Measurements from ENCODE around the gene ZFHX3.

- TF ChIP-seq CTCF (IDR thresholded peaks at IDR 0.05): no peak
- TF ChIP-seq EZH2 (IDR thresholded peaks at IDR 0.05; ENCODE audit: borderline replicate concordance, insufficient read depth, low read depth, low read length, poor library complexity, severe bottlenecking): no peak
Measured at GRCh38 chr16:72890587-72890986, 157.3 kb downstream of the ZFHX3 start.

All from B cell (primary cell).